ENCODE measurements around the gene STAB2.

STAB2 gene

DNA sequence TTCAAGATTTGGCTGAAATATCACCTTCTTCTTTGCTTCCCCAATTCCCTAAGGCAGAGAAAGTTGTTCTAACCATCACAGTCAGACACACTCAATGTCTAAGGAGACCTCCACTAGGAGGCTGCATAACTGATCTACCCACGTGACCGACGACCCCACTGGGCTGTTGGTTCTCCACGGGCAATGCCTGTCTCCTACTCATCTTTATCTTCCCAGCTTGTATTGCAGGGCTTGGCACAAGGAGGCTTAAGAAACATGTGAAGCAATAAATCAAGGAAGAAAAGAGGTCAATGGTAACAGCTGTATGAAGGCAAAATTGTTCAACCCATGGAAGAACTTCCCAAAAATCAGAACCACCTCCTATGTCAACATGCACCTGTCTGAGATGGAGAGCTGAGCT lies 226.9 kb downstream of the STAB2 start:
- FAIRE-seq = no peak

DNA sequence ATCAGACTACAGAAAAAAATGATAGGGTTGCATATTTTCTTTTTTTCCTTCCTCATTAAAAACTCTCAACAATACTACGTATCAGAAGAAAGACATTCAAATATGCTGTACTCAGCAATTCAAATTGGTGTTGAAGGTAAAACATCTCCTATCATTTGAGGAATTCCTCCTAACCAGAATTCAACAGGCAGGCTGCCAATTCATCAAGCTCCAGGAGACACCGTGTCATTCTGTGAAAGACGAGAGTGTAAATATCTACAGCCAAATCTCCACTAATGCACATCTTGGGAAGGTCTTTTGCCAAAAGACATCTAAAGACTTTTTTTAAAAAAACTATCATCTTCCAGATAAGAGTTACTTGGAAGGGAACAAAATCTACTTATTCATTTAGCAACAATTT lies 227.4 kb downstream of the STAB2 start:
- FAIRE-seq = no peak

All from A204.1 (cell line).